ENCODE data around the gene ZNF628.

DNA sequence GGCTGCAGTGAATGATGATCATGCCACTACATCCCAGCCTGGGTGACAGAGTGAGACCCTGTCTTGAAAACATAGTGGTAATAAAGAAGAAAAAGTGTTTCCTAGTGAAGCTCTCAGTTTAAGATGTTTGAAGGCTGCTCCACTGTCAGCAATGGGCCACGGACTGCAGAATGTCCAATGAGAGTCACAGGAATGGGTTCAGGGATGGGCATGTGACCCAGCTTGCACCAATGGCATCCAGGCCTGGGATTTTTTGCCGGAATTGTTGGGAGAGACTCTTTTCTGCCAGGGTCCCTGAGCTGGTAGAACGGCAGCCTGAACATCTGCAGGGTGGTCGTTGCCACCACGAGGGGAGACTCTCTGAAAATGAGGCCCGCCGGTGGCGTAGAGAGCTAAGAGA, 39.6 kb upstream of the ZNF628 start:
- TF ChIP-seq, protein P1, sequence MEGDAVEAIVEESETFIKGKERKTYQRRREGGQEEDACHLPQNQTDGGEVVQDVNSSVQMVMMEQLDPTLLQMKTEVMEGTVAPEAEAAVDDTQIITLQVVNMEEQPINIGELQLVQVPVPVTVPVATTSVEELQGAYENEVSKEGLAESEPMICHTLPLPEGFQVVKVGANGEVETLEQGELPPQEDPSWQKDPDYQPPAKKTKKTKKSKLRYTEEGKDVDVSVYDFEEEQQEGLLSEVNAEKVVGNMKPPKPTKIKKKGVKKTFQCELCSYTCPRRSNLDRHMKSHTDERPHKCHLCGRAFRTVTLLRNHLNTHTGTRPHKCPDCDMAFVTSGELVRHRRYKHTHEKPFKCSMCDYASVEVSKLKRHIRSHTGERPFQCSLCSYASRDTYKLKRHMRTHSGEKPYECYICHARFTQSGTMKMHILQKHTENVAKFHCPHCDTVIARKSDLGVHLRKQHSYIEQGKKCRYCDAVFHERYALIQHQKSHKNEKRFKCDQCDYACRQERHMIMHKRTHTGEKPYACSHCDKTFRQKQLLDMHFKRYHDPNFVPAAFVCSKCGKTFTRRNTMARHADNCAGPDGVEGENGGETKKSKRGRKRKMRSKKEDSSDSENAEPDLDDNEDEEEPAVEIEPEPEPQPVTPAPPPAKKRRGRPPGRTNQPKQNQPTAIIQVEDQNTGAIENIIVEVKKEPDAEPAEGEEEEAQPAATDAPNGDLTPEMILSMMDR (IDR thresholded peaks at IDR 0.05) = no peak
- TF ChIP-seq EZH2 (IDR thresholded peaks at IDR 0.05; ENCODE audit: borderline replicate concordance, insufficient read depth, low read depth, low read length, poor library complexity, severe bottlenecking) = no peak
